HG03135 (cell line): ENCODE measurements around the gene RABGAP1.

Source experiments
- ATAC-seq: cut with Tn5 transposase; IDR thresholded peaks from one replicate; pipeline ENCODE4 v1.9.1; 2021; ENCODE audit warnings: mild to moderate bottlenecking, moderate library complexity; ENCODE audit not compliant: unreplicated experiment

Gene RABGAP1

DNA sequence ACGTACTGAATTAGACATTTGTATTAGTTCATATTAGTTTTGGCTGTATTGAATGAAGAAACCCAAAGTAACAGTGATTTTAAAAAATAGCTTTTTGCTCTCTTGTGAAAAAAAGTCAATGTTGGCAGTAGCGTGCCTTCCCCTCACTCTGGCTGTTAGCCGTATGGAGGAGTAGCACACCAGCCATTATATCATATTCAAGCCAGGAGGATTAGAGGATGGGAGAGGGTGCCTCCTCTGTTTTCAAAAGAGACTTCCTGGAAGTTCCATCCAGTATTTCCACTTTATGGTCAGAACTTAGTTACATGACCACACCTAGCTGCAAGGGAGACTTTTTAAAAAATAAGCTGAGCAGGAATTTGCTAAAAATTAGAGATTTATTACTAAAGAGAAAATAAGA is 133.8 kb downstream of the RABGAP1 start:
- ATAC-seq: no peak

GRCh38 chr9:123080444-123080843 is 139.6 kb downstream of the RABGAP1 start:
- ATAC-seq: no peak

DNA sequence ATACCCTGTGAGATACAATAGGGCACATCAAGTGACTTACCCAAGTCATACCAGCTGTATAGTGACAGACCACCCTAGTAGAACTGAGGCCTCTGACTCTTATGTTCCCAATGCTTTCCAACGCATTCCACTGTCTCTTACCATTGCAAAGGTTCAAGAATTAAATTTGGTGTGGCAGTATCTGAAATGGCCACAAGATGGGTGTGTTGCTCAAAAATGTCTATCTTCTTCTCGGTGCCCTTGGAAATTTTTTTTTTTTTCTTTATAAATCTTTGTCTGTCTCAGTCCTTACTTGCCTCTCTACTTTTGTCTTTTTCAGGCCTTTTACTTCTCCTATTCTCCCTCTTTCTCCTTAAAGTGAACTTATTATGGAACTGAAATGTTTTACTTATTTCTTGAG is 141.0 kb downstream of the RABGAP1 start:
- ATAC-seq: no peak

- no peak for ATAC-seq
Observed at GRCh38 chr9:123083680-123084079, 142.9 kb downstream of the RABGAP1 start.

GRCh38 chr9:123084256-123084655 is 143.4 kb downstream of the RABGAP1 start:
- no peak for ATAC-seq

DNA sequence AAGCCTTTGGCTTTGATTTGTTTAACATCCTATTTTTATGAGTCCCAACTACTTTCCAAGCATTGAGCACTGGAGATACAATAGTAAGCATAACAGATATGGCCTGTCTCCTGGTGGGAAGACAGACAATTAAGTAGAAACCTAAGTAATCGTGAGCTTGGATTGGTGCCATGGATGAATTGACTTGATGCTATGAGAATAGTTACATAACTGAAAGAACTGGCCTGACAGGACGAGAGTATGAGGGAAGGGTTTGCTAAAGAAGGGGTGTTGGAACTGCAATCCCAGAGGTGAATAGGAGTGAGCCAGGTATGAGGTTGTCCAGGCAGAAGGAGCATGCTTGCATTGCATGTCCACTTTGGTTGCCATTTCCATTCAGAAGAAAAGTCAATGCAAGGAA is 145.1 kb downstream of the RABGAP1 start:
- no peak for ATAC-seq

DNA sequence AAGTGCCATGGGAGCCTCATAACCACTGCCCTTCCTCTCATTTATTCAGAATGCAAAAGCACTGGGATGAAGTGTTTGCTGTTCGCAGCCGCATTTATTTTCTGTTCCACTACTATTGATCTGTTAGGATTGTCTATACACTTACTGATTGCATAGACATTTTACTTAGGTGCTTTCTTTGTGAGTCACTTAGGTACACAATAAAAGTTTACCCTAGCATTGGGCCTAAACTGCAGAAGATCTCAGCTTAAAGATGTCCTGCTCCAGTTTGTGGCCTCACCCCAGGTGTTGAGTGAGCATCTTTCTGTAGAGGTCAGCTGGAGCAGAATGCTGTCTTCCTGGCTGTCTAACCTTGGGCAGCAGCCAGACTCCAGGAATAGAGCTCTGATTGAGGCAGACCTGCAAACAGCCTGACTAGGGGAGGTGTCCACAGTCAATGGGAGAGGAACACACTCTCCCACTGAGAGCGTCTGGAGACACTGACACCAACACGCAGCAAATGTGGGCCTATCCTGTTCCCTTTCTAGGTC is 146.6 kb downstream of the RABGAP1 start:
- ATAC-seq: no peak

- no peak for ATAC-seq
Observed at GRCh38 chr9:123089040-123089439, 148.2 kb downstream of the RABGAP1 start.

DNA sequence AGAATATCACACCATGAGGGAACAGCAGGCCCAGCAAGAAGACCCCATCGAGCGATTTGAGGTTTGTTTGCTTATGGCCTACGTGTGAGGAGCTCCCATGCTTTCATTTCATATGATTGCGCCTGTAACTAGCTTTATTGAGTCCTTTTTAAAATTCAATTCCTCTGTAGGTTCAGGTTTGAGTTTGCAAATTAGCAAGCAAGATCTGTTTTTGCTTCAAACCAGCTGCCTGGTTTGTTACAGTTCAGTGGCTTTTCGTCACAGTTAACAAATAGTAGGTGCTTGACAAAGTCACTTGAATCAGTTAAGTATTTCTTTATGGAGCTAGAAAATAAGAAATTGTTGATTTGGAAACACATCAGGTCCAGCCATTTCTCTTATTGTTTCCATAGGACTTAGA is 149.0 kb downstream of the RABGAP1 start:
- no peak for ATAC-seq

- no peak for ATAC-seq
Observed at GRCh38 chr9:123090198-123090896, 149.5 kb downstream of the RABGAP1 start.

- ATAC-seq: no peak
Observed at GRCh38 chr9:123090956-123091355, 150.1 kb downstream of the RABGAP1 start.

GRCh38 chr9:123091459-123091858 is 150.6 kb downstream of the RABGAP1 start:
- ATAC-seq: no peak

DNA sequence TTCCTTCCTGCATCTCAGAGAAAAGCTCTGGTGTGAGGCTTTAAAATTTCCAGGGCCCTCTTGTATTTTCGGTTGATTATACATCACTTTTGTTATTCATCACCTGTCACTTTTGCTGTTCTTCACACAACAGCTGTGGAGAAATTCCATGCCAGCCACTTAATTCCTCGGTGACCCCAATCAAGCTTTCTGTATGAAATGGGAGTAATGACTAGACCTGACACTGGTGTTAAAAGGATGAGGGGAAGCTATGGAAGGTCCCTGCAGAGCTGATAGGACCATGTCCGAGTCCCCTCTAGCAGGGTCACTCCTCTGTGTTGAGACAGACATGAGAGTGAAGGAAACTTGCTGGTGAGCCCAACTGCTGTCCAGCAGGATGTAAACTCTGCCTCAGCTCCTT is 152.3 kb downstream of the RABGAP1 start:
- no peak for ATAC-seq

DNA sequence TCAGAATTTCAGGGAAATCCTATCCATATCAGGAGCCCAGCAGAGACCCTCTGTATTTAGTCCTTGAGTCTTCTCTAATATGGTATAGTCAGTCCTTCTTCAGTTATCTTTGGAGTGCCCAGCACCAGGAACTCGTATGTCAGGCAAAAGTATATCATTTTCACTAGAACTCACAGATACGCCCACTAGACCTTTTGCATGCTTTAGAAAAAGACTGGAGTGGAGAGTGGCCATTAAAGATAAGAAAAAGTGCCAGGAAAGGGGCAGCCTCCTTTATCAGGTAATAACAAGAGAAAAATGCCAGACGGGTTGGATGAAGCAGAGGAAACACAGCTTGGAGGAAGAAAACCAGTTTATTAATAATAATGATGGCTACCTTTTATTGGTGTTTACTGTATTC is 156.2 kb downstream of the RABGAP1 start:
- ATAC-seq: no peak

GRCh38 chr9:123097430-123098095 is 156.7 kb downstream of the RABGAP1 start:
- ATAC-seq: no peak

DNA sequence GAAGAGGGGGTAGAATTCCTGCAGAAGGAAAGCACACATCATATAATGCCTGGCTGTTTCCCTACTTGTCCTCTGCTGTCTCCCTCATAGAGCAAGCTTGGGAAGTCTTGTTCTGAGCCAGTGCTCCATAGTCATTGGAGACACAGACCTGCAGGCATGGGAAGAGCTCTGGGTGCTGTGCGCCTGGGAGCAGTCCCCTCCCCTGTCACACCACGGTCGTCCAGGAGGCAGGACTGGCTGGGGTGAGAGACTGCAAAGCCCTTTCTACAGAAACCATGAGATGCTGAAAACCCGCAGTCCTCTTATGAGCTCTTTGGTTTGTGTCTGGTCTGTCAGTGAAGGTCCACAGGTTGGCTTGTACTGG is 157.3 kb downstream of the RABGAP1 start:
- no peak for ATAC-seq

DNA sequence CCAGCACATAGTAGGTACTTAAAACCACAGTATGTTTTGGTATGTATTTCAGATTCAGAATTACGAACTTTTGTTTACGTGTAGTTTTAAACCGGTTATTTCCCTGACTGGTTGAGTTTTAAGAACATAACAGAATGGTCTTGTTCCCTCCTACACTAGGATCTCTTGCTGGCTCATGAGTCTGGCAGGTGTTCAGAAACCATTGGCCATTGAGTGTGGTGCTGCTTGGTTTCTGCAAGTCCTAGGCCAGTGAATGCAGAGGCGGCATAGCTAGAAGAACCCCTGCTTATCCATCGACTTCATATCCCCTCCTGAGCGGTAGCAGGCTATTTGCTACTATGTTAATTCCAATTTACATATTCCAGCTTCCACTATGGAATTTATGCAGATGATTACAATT is 158.2 kb downstream of the RABGAP1 start:
- no peak for ATAC-seq

GRCh38 chr9:123099548-123099947 is 158.7 kb downstream of the RABGAP1 start:
- no peak for ATAC-seq

DNA sequence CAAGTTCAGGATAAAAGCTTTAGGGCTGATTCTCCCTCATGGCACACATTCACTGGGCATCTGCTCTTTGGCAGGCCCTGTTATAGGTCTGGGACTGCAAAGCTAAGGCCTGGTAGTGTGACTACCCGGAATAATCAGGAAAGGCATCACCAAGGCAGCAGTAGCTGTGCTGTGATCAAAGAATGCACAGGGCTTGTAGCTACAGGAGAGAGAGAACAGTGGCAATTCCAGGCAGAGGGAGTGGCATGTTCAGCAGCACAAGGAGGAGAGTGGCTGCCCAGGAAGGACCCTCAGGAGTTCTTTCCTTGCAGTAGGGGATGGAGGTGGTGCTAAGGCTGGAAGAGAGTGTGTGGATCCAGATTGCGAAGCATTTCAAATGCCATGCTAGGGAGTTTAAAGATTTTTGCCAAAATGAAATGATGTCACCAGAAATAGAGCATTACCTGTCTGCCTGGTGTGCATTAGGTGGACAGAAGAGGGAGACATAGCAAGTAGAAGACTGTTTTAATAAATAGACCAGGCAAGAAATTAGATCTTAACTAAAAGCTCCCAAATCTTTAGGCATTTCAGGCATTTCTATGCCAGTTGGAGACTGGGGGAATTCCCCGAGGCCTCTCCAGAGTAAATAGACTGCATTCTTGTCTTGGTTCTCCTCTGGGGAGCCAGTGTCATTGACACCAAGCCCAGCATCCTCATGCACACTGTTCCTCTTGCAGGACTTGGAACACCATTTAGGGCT is 161.7 kb downstream of the RABGAP1 start:
- ATAC-seq: no peak

DNA sequence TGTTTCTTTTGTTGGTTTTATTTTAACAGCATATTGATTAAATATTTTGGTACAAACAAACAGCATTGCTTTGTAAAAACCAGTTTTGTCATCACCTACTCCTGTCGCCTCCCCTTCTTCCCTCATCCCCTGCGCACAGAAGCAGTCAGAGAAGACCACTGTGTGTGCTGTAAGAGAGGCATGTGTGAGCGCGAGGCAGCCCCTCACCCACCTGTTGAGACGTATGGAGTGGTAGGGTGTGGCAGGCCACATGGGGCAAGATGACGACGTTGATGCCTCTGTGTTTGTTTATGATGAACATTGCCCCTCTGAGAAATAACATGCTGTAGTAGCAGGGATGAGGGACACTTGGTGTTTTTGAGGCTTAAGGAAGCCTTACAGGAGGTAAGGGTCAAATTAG is 164.0 kb downstream of the RABGAP1 start:
- no peak for ATAC-seq

GRCh38 chr9:123105490-123105889 is 164.7 kb downstream of the RABGAP1 start:
- ATAC-seq: no peak
